ENCODE results near the gene MERTK.

Gene MERTK

DNA sequence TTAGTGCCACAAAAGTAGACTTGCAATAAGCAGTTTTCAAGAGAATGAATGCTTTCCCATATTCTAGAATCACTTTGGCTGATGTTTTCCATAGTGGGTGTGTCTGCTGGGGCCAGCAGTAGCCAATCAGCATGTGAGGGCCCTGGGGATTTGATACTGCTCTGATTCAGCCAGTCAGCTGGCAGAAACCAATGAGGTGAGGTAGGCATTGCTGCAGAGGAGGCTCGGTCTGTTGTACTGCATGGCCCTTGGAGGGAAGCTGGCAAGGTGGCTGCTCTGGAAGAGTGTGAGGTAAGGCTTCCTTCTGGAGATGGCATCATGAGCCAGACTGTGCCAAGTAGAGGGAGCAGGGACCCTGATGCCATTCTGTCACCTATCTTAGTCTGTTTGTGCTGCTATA lies 179.4 kb downstream of the MERTK start:
- no peak for DNase-seq (ENCODE audit: low read depth)

Measured in activated T-cell treated with anti-CD3 and anti-CD28 coated beads for 48 hours (primary cell).